Smooth muscle cell (in vitro differentiated cells): ENCODE results near the gene MAGI1. TPM values are rescaled to one million over a fixed set of nuclear protein-coding genes. Genes with fewer than 3 reads are reported as not detected.

Source experiments
- DNase-seq: peaks from one replicate; lab custom pipeline; 2025; ENCODE audit not compliant: unreplicated experiment; lab: John Stamatoyannopoulos, UW
- H2AFZ ChIP-seq: fragments of 200-600 bp; sonication (generic); 2 replicates; pipeline ENCODE4 v1.6.0; 2016; ENCODE audit warnings: antibody characterized with exemption, low read depth, mild to moderate bottlenecking
- H3F3A ChIP-seq: fragments of 200-600 bp; sonication (generic); 2 replicates; pipeline ENCODE4 v1.6.0; 2017; ENCODE audit warnings: antibody characterized with exemption, low read depth
- H3K27ac ChIP-seq: fragments of 200-600 bp; sonication (generic); 2 replicates; pipeline ENCODE4 v1.5.1; 2016; ENCODE audit warnings: low read depth, mild to moderate bottlenecking
- H3K27me3 ChIP-seq: fragments of 200-600 bp; sonication (generic); 2 replicates; pipeline ENCODE4 v1.6.1; 2016; ENCODE audit warnings: low read depth, mild to moderate bottlenecking
- H3K36me3 ChIP-seq: fragments of 200-600 bp; sonication (generic); 2 replicates; pipeline ENCODE4 v1.5.1; 2016; ENCODE audit warnings: low read depth
- H3K4me1 ChIP-seq: fragments of 200-600 bp; sonication (generic); 2 replicates; pipeline ENCODE4 v1.5.1; 2016; ENCODE audit warnings: low read depth
- H3K4me2 ChIP-seq: fragments of 200-600 bp; sonication (generic); 2 replicates; pipeline ENCODE4 v1.6.0; 2016; ENCODE audit warnings: mild to moderate bottlenecking
- H3K4me3 ChIP-seq: fragments of 200-600 bp; sonication (generic); 2 replicates; pipeline ENCODE4 v1.5.1; 2016; ENCODE audit warnings: mild to moderate bottlenecking
- H3K79me2 ChIP-seq: fragments of 200-600 bp; sonication (generic); 2 replicates; pipeline ENCODE4 v1.6.0; 2016; ENCODE audit warnings: low read depth, mild to moderate bottlenecking
- H3K9ac ChIP-seq: fragments of 200-600 bp; sonication (generic); 2 replicates; pipeline ENCODE4 v1.6.0; 2016; ENCODE audit warnings: low read depth
- H3K9me3 ChIP-seq: fragments of 200-600 bp; sonication (generic); replicated peaks from 2 replicates; pipeline ENCODE4 v1.5.1; 2016; ENCODE audit warnings: low read depth
- H4K20me1 ChIP-seq: fragments of 200-600 bp; sonication (generic); 2 replicates; pipeline ENCODE4 v1.6.0; 2016; ENCODE audit warnings: low read depth
- WGBS: methylation state at CpG from one replicate; pipeline ENCODE4 v1.1.7; 2016; ENCODE audit warnings: low lambda C conversion rate; 5-methylcytosine and 5-hydroxymethylcytosine counted together
- polyA plus RNA-seq: library from polyadenylated mRNA; unstranded; fragments of >200 nt; fragmentation: Nextera tagmentation; extraction: Ambion mirVana; gene quantifications from 2 replicates; pipeline ENCODE4 v1.2.1, GENCODE V29; 2016
- total RNA-seq: library from RNA; depleted of rRNA; stranded (reverse); fragments of >200 nt; gene quantifications from 2 replicates; pipeline ENCODE4 v1.2.3, GENCODE V29; 2014
- TF ChIP-seq, protein P1 (sequence below): fragments of 200-600 bp; sonication (generic); IDR thresholded peaks from 2 replicates; pipeline ENCODE4 v1.5.1; 2017; ENCODE audit warnings: borderline replicate concordance, mild to moderate bottlenecking, antibody characterized with exemption; ENCODE audit not compliant: insufficient read depth, poor library complexity, severe bottlenecking

The MAGI1 gene
- total and polyA plus RNA-seq, 2 experiments from 2014 or later: 9.9 to 23.3 TPM

DNA sequence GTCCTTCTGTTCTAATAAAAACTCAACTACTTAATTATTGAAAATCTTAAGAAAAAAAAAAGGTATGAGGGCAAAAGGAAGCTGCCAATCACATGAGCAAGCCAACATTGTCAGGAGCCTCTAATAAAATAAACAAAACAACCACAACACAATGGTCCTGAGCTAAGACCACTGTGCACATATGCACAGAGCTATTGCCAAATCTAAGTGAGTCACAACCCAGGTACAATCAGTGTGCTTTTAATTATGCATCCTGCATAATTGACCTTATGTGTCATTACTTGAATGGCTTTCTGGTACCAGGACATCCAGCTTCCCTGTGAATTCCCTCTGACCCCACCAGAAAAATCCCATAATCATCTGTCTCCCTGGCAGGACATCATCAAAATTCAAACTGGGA lies 639.8 kb downstream of the MAGI1 start:
- Histone ChIP-seq H4K20me1 (peaks cover 32% of the 10 kb centered on the region), H3K36me3 (no peaks in the 10 kb centered on the region)
- DNase-seq: no peak

DNA sequence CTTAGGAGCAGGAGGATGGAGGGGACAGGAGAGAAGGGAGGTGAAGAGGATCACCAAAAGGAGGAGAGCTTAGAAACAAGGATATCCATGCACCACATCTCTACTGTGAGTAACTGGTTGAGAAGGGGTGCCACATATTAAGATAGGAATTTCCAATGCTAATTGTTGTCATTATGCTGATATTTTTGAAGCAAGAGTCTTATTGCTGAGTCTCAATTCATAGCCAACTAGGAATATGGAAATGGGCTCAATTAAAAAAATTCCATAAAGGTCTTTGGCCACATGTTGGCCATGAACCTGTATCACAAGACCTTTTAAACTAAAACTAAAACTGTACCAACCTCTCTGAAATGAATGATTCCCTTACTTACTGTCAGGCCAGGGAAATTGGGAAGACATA lies 642.6 kb downstream of the MAGI1 start:
- Histone ChIP-seq H2AFZ (no peak overlapping the region), H3K36me3 (no peaks in the 10 kb centered on the region)

More for the DNA sequence above, 639.8 kb downstream of the MAGI1 start:
- H3K4me2 ChIP-seq: no peak overlapping the region
- H3K4me1 ChIP-seq: peaks cover 44% of the 10 kb centered on the region
- no peaks in the 10 kb centered on the region for H3K79me2 ChIP-seq
- H2AFZ ChIP-seq: no peak overlapping the region
- no peaks in the 10 kb centered on the region for H3K27me3 ChIP-seq
- no peak overlapping the region for H3K9ac ChIP-seq
- no peak overlapping the region for H3K4me3 ChIP-seq
- TF ChIP-seq, protein P1, sequence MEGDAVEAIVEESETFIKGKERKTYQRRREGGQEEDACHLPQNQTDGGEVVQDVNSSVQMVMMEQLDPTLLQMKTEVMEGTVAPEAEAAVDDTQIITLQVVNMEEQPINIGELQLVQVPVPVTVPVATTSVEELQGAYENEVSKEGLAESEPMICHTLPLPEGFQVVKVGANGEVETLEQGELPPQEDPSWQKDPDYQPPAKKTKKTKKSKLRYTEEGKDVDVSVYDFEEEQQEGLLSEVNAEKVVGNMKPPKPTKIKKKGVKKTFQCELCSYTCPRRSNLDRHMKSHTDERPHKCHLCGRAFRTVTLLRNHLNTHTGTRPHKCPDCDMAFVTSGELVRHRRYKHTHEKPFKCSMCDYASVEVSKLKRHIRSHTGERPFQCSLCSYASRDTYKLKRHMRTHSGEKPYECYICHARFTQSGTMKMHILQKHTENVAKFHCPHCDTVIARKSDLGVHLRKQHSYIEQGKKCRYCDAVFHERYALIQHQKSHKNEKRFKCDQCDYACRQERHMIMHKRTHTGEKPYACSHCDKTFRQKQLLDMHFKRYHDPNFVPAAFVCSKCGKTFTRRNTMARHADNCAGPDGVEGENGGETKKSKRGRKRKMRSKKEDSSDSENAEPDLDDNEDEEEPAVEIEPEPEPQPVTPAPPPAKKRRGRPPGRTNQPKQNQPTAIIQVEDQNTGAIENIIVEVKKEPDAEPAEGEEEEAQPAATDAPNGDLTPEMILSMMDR: no peak
- no peak overlapping the region for H3K27ac ChIP-seq
- H3F3A ChIP-seq: no peaks in the 10 kb centered on the region
- H3K9me3 ChIP-seq: no peaks in the 10 kb centered on the region

DNA sequence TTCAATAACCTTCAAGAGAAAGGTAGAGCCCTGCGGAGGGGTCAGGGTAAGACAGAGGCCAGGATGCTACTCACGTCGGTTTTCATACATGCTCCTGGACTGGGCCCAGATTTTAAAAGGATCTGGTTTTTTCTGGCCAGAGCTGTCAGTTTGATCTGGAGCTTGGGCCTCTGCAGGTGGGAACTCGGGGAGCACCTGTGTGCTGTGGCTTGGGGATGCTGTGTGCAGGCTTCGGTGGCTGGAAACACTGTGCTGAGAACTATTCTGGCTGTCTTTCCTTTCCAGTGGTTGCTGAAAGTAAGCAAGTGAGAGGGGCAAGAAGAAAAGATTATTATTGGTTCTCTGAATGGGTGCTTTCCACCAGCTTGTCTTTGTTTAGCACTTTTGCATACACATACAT lies 647.6 kb downstream of the MAGI1 start:
- no peaks in the 10 kb centered on the region for H3K36me3 ChIP-seq
- no peaks in the 10 kb centered on the region for H3K79me2 ChIP-seq
- 96% methylated on average over 5 of the region's 5 CpGs for WGBS
- no peaks in the 10 kb centered on the region for H3K4me1 ChIP-seq
- H3K9ac ChIP-seq: no peak overlapping the region
- no peak overlapping the region for H3K4me3 ChIP-seq
- no peak overlapping the region for H2AFZ ChIP-seq
- H4K20me1 ChIP-seq: no peaks in the 10 kb centered on the region
- no peak overlapping the region for H3K27ac ChIP-seq
- H3K4me2 ChIP-seq: no peak overlapping the region
- no peaks in the 10 kb centered on the region for H3F3A ChIP-seq
- no peak for DNase-seq
- TF ChIP-seq, protein P1: no peak
- H3K9me3 ChIP-seq: no peaks in the 10 kb centered on the region
- no peaks in the 10 kb centered on the region for H3K27me3 ChIP-seq

More for the DNA sequence above, 642.6 kb downstream of the MAGI1 start:
- H3K4me2 ChIP-seq: no peak overlapping the region
- no peaks in the 10 kb centered on the region for H3F3A ChIP-seq
- no peak overlapping the region for H3K4me3 ChIP-seq
- H3K27ac ChIP-seq: no peak overlapping the region
- TF ChIP-seq, protein P1: no peak
- no peak overlapping the region for H3K9ac ChIP-seq
- DNase-seq: no peak
- H3K79me2 ChIP-seq: no peaks in the 10 kb centered on the region
- H3K9me3 ChIP-seq: no peaks in the 10 kb centered on the region
- peaks cover 20% of the 10 kb centered on the region for H3K4me1 ChIP-seq
- peaks cover 9% of the 10 kb centered on the region for H4K20me1 ChIP-seq
- H3K27me3 ChIP-seq: no peaks in the 10 kb centered on the region

DNA sequence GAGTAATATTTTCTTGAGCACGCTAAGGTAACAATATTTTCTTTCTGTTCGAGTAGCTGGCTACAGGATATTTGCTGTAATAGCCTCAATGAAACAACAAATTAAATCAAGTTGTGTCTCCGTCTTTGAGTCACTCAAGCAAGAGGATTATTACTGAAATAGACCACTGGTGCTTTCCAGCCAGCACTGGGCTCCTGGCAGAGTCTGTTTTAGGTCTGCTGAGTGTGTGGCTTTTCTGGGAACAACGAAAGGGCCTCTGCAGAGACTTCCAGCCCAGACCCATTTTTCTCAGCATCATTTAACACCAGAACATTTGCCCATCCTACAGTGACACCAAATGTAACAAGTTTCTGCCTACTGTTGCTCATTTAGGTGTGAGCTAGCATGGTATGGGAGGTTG lies 652.9 kb downstream of the MAGI1 start:
- Histone ChIP-seq H3K79me2 (no peaks in the 10 kb centered on the region), H3K4me3 (no peak overlapping the region), H3F3A (no peaks in the 10 kb centered on the region), H3K9ac (no peak overlapping the region), H3K27ac (no peak overlapping the region), H2AFZ (no peak overlapping the region), H3K4me1 (no peaks in the 10 kb centered on the region), H3K4me2 (no peak overlapping the region), H3K27me3 (no peaks in the 10 kb centered on the region), H3K36me3 (no peaks in the 10 kb centered on the region), H3K9me3 (no peaks in the 10 kb centered on the region), H4K20me1 (no peaks in the 10 kb centered on the region)
- 70% methylated on average over 4 of the region's 4 CpGs for WGBS
- no peak for DNase-seq
- TF ChIP-seq, protein P1: no peak
